Retinal pigment epithelial cell (primary cell): ENCODE data around the gene TRMT5.

Source experiments
- DNase-seq: peaks from one replicate; pipeline ENCODE4 v3.0.0-alpha.2; 2010; ENCODE audit warnings: low read depth
- H3K4me3 ChIP-seq: 2 replicates; pipeline ENCODE4 v1.5.1; 2011; ENCODE audit warnings: mild to moderate bottlenecking, low read length, control low read depth, moderate library complexity
- TF ChIP-seq, protein P1 (sequence below): conservative IDR thresholded peaks from 2 replicates; pipeline ENCODE4 v1.5.1; 2011; ENCODE audit warnings: low read depth, low read length, control low read depth, inconsistent platforms

TRMT5 gene

DNA sequence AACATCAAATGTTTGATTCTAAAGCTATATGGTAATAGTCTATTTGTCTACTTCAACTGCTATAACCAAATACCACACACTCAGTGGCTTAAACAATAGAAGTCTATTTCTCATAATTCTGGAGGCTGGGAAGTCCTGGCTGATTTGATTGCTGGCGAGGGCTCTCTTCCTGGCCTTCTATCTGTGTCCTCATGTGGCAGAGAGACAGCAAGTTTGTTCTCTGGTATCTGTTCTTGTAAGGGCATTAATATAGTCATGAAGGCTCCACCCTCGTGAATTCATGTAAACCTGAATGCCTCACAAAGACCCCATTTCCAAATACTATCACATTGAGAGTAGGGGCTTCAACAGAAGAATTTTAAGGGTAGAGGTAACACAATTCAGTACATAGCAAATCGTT, 34.1 kb downstream of the TRMT5 start:
- H3K4me3 ChIP-seq: no peak overlapping the region
- TF ChIP-seq, protein P1, sequence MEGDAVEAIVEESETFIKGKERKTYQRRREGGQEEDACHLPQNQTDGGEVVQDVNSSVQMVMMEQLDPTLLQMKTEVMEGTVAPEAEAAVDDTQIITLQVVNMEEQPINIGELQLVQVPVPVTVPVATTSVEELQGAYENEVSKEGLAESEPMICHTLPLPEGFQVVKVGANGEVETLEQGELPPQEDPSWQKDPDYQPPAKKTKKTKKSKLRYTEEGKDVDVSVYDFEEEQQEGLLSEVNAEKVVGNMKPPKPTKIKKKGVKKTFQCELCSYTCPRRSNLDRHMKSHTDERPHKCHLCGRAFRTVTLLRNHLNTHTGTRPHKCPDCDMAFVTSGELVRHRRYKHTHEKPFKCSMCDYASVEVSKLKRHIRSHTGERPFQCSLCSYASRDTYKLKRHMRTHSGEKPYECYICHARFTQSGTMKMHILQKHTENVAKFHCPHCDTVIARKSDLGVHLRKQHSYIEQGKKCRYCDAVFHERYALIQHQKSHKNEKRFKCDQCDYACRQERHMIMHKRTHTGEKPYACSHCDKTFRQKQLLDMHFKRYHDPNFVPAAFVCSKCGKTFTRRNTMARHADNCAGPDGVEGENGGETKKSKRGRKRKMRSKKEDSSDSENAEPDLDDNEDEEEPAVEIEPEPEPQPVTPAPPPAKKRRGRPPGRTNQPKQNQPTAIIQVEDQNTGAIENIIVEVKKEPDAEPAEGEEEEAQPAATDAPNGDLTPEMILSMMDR: no peak
- no peak for DNase-seq

DNA sequence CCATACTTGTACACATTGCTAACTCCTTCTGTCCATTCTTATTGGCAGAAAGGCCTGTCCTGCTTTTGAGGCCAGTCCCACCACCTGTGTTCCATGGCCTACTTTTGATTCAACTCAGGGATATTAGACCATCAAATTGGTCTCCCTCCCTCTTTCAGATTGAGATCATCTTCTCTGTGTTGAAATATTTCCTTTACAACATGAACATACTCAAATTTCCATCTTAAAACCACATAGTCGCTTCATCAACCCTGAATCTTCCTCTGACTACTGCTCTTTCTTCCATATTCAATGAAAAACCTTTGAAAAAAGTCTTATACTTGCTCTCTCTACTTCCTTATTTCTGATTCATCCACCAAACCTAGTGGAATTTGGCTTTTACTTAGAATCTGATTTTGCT, 34.9 kb downstream of the TRMT5 start:
- no peak for DNase-seq
- TF ChIP-seq, protein P1: no peak
- H3K4me3 ChIP-seq: no peak overlapping the region

DNA sequence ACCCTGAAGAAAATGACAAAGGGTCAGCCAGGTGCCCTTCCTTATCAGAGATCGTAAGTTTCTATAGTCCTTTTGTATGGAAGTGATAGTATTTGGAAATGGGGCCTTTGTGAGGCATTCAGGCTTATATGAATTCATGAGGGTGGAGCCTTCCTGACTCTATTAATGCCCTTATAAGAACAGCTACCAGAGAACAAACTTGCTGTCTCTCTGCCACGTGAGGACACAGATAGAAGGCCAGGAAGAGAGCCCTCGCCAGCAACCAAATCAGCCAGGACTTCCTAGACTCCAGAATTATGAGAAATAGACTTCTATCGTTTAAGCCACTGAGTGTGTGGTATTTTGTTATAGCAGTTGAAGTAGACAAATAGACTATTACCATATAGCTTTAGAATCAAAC, 36.7 kb downstream of the TRMT5 start:
- H3K4me3 ChIP-seq: no peak overlapping the region
- DNase-seq: no peak
- TF ChIP-seq, protein P1: no peak

DNA sequence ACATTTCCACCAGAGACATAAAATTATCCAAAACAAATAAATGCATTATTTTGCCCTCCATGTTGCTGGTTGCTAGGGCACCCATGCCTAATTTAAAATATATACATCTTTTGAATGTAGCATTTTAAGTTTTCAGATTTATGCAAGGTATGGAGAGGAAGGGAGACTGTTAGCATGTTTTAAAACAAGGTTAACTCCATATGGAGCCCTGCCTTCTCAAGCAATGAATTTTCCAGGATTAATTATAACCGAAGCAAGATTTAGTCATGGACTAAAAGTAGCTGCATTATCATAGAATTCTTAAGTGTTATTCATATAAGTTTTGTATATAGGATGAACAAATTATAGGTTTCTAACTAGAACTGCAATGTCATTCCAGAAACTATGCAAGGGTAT, 37.2 kb downstream of the TRMT5 start:
- no peak overlapping the region for H3K4me3 ChIP-seq
- DNase-seq: no peak

DNA sequence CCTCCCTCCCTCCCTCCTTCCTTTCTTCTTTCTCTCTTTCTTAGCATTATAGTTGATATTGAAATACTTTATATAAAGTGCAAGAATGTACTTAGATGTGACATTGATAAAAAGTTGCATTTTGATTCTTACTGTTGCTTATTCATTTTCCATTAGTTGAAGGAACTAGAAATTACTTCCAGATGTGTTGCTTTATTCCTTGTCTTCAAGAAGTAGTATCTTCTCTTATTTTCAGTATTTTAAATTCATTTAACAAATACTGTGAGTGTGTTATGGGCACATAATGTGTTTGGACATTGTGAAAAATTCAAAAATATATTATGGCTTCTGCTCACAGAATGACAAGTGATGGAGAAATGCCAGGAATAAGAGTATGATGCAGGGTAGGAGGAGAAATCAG, 45.6 kb downstream of the TRMT5 start:
- TF ChIP-seq, protein P1: no peak
- no peak overlapping the region for H3K4me3 ChIP-seq
- DNase-seq: no peak

More for the DNA sequence above, 37.2 kb downstream of the TRMT5 start:
- TF ChIP-seq, protein P1: no peak

DNA sequence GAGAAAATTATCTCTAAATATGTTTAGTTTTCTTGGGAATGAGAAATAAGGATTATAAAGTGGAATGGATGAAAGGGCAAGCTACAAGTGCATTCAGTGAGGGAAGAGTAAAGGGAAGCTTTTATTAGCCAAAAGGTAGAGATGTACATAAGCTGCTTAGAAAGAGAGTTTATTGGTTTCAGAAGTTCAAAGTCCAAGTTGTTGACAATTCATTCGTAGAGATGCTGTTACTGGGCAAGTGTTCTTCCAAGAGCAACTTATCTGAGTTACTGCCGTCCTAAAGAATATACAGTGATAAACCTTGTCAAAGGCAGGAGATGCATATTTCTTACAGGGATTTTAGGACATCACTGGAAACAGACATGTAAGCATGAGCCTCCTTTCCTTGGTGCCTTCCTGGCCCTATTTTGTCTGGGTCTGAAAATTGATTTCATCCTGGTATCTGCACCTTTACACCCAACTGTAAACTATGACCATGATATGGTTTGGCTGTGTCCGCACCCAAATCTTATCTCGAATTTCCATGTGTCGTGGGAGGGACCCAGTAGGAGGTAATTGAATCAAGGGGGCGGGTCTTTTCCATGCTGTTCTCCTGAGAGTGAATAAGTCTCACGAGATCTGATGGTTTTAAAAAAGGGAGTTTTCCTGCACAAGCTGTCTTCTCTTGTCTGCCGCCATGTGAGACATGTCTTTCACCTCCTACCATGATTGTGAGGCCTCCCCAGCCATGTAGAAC, 46.8 kb downstream of the TRMT5 start:
- DNase-seq: no peak
- TF ChIP-seq, protein P1: no peak
- H3K4me3 ChIP-seq: no peak overlapping the region

DNA sequence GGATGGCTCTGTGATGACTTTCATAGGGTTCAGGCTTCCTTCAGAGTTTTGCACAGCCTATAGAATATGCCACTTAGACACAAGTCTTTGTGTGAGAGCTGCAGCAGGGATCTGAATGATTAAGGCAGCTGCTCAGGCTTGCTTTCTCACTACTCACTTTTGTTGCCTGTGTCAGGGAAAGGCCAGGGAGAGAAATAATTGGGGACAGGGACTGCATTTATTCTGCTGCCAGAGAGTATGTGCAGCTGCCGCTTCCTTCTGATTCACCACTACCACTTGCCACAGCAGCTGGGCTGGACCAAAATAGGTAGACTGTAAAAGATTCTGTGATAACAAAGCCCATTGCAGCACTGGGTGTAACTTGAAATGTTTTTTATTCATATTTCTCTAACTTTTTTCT, 49.7 kb downstream of the TRMT5 start:
- H3K4me3 ChIP-seq: no peak overlapping the region
- TF ChIP-seq, protein P1: no peak

More for the DNA sequence above, 49.7 kb downstream of the TRMT5 start:
- no peak for DNase-seq
